ENCODE data around the gene SLC24A1.

The SLC24A1 gene

DNA sequence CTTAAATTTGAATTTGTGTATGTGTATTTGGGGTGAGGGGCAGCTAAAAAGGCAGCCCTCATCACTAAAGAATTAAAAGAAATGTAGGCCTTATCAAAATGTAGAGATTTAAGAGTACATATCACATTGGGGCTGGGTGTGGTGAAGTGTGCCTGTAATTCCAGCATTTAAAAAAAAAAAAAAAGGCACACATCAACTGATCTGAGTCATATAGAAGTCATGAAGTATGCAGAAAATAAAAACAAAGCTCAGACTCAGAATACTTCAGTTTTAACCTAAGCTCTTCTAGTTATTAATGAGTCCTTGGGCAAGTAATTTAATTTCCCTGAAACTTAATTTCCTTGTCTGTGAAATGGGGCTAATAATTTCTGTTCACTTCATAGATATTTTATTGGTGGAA is 31.6 kb downstream of the SLC24A1 start:
- DNase-seq (ENCODE audit: low read depth) = no peak

- DNase-seq (ENCODE audit: low read depth) = no peak
These were observed 32.2 kb downstream of the SLC24A1 start for GRCh38 chr15:65653801-65654521.

- no peak for DNase-seq (ENCODE audit: low read depth)
These were observed 33.3 kb downstream of the SLC24A1 start for GRCh38 chr15:65655026-65655425.

- DNase-seq (ENCODE audit: low read depth) = no peak
These were observed 33.7 kb downstream of the SLC24A1 start for GRCh38 chr15:65655457-65655856.

DNA sequence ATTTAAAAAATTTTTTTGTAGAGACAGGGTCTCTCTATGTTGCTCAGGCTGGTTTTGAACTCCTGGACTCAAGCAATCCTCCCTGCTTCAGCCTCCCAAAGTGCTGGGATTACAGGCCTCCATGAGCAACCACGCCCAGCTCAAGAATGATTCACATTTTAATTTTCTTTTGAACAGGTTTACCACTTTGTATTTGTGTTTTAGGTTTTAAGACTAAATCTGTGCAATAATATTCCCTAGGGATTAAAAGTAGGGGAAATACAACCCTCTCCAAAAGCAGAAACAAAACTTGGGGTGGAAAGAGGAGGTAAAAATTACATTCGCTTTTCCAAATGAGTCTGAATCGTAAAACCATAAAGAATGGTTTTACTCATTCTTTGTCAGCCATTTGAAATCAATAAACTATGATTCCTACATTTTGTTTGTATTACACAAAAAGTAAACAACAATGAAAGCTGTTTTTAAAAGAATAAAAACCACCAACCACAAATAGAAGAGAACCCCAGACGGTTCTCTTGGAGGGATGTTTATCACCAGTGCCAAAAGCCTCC is 37.8 kb downstream of the SLC24A1 start:
- DNase-seq (ENCODE audit: low read depth) = no peak

DNA sequence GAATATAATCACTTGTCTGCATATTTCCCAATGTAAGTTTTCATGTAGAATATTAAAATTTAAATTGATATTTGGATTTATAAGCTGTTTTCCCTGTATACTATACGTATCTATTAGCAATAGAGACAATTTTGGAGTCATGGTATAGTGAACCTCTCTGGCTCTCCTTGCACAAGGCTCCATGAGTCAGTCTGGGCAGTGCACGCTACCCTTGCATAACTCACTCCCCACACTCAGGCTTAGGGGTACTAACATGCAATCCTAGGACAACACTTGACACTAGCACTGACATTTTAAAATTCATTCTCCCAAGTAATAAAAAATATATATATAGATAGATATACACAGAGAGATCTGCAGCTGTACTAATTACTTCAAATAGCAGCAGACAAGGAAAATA is 39.2 kb downstream of the SLC24A1 start:
- DNase-seq (ENCODE audit: low read depth) = no peak

- no peak for DNase-seq (ENCODE audit: low read depth)
These were observed 41.8 kb downstream of the SLC24A1 start for GRCh38 chr15:65663521-65663920.

- no peak for DNase-seq (ENCODE audit: low read depth)
These were observed 44.5 kb downstream of the SLC24A1 start for GRCh38 chr15:65666257-65666656.

DNA sequence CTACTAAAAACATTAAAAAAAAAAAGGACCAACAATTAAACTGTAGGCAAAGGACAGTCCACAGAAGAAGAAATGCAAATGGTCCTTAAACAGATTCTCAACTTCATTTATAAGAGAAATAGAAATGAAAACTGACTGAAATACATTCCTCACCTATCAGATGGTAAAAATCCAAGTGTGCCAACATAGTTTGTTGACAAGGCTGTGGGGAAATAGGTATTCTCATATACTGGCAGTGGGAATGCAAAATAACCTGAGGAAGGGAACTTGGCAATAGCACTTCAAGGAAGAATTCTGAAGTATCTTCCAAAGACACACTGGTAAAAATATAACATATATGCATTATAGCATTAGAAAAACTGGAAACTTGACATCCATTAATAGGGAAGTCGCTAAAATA is 53.8 kb downstream of the SLC24A1 start:
- DNase-seq (ENCODE audit: low read depth) = no peak

DNA sequence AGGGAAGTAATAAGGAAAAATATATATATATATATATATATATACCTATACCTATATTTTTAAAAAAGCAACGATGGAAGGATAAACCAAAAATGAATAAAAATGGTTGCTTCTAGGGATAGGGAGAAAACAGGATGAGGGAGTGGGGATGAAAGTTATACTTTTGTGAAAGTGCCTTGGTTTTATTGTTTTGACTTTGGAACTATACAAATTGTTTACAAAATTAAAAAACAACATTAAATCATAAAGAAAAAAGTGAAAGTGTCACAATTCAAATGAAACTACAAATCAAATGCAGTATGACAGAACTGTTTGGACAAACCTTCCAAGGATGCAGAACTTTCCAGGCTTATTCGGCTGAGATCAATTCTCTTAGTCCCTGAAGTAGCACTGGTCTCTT is 54.4 kb downstream of the SLC24A1 start:
- DNase-seq (ENCODE audit: low read depth) = no peak

GRCh38 chr15:65680544-65680943 is 58.8 kb downstream of the SLC24A1 start:
- DNase-seq (ENCODE audit: low read depth) = no peak

- DNase-seq (ENCODE audit: low read depth) = no peak
These were observed 60.7 kb downstream of the SLC24A1 start for GRCh38 chr15:65682404-65682911.

- DNase-seq (ENCODE audit: low read depth) = no peak
These were observed 66.7 kb downstream of the SLC24A1 start for GRCh38 chr15:65688462-65688861.

DNA sequence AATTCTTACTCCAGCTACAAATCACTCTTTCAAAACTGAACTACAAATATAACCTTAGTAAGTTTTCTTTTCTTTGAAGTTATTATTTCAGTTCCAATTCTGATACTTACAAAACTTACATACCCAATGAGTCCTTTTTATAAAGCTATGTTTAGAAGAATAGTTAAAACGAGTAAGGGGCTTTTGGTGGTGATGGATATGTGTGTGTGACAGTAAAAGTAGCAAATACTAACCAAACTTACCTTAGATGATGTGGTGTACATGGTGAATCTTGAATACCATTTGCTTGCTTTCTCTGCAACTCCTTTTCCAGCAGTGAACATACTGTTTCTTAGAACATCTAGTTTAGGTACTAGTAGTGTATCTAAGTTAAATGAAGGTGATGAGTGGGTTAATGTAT is 68.4 kb downstream of the SLC24A1 start:
- no peak for DNase-seq (ENCODE audit: low read depth)

DNA sequence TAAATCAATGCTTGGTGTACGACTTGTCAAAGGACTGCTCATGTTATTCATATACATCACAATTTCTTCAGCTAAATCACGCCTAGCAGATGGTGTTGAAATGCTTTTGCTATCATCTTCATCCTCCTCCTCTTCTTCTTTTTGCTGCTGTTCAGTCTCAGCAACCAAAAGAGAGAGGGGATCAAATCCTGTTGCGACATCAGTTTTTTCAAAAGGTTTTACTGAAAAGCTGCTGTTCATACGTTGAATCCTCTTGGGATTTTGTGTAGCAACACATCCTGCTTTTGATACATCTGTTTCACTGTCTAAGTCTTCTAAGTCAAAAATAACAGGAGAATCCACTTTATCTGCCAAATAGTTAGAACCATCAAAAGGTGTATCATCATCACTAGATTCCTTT is 69.0 kb downstream of the SLC24A1 start:
- no peak for DNase-seq (ENCODE audit: low read depth)

DNA sequence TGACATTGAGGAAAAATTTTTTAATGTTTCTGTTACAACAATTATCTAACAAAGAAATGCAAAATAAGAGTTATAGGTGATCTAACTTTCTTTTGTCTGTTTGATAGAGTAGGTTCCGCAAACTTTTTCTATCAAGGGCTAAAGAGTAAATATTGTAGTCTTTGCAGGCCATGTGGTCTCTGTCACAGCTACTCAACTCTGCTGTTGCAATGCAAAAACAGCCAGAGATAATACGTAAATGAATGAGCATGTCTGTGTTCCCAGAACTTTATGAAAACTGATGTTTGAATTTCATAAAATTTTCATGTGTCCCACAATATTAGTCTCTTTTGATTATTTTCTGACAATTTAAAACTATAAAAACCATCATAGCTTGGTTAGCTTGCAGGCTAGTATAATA is 73.3 kb downstream of the SLC24A1 start:
- no peak for DNase-seq (ENCODE audit: low read depth)
